HG03571 (cell line): ENCODE data around the gene TSSK1B.
"Not testable (repeated sequence)": the region's sequence is repeated elsewhere in the genome, so short reads cannot be mapped to it uniquely, and the experiment has no call there.

Experiments
- ATAC-seq: cut with Tn5 transposase; IDR thresholded peaks from one replicate; pipeline ENCODE4 v1.9.1; 2021; ENCODE audit not compliant: unreplicated experiment

TSSK1B gene

GRCh38 chr5:113434889-113435288 lies at the start of gene TSSK1B:
TSS of gene TSSK1B (minus strand) at chr5:113434989. CDS start at chr5:113434839, 150 bp downstream.
- ATAC-seq: no peak

- no peak for ATAC-seq
Observed at GRCh38 chr5:113480243-113480642, 45.5 kb upstream of the TSSK1B start.

GRCh38 chr5:113478691-113479090 lies 43.9 kb upstream of the TSSK1B start:
- no peak for ATAC-seq

- ATAC-seq: no peak
Observed at GRCh38 chr5:113474100-113474728, 39.4 kb upstream of the TSSK1B start.

- ATAC-seq: no peak
Observed at GRCh38 chr5:113463032-113463431, 28.2 kb upstream of the TSSK1B start.

- not testable (repeated sequence) for ATAC-seq
Observed at GRCh38 chr5:113457106-113457505, 22.3 kb upstream of the TSSK1B start.

GRCh38 chr5:113452941-113453340 lies 18.2 kb upstream of the TSSK1B start:
- no peak for ATAC-seq

- ATAC-seq: no peak
Observed at GRCh38 chr5:113451797-113452196, 17.0 kb upstream of the TSSK1B start.

- no peak for ATAC-seq
Observed at GRCh38 chr5:113450929-113451328, 16.1 kb upstream of the TSSK1B start.

GRCh38 chr5:113450462-113450861 lies 15.7 kb upstream of the TSSK1B start:
- no peak for ATAC-seq

- ATAC-seq: no peak
Observed at GRCh38 chr5:113448252-113448651, 13.5 kb upstream of the TSSK1B start.

- no peak for ATAC-seq
Observed at GRCh38 chr5:113447498-113448050, 12.8 kb upstream of the TSSK1B start.

- no peak for ATAC-seq
Observed at GRCh38 chr5:113446358-113446927, 11.7 kb upstream of the TSSK1B start.

GRCh38 chr5:113437111-113437510 lies 2.3 kb upstream of the TSSK1B start:
- no peak for ATAC-seq

- no peak for ATAC-seq
Observed at GRCh38 chr5:113435575-113435974, 786 bp upstream of the TSSK1B start.

GRCh38 chr5:113433862-113434612 lies 752 bp downstream of the TSSK1B start:
- no peak for ATAC-seq

- no peak for ATAC-seq
Observed at GRCh38 chr5:113433071-113433470, 1.7 kb downstream of the TSSK1B start.

- ATAC-seq: no peak
Observed at GRCh38 chr5:113427871-113428574, 6.8 kb downstream of the TSSK1B start.

- ATAC-seq: no peak
Observed at GRCh38 chr5:113425909-113426308, 8.9 kb downstream of the TSSK1B start.

- no peak for ATAC-seq
Observed at GRCh38 chr5:113421693-113422092, 13.1 kb downstream of the TSSK1B start.

- ATAC-seq: no peak
Observed at GRCh38 chr5:113405530-113405929, 29.3 kb downstream of the TSSK1B start.
